ENCODE data around the gene BCKDHA.

The BCKDHA gene

DNA sequence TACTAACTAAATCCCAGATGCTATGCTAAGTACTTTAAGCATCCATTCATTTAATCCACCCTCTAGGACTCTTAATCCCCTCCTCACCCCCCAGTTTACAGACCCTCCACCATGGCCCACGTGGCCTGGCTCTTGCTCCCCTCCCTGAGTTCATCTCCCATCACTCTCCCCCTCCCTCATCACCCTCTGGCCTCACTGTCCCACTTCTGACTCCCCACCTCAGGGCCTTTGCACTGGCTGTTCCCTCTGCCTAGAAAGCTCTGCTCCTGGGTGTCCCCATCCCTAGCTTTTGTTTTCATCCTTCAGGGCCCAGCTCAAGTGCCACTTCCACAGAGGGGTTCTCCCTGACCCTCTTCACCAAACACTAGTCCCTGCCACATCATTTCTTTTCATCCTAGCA, 37.9 kb upstream of the BCKDHA start:
- POLR2A ChIA-PET, result no interaction called here
- 100% methylated on average over 1 of the region's 1 CpG for WGBS (ENCODE audit: insufficient coverage)
- Histone ChIP-seq H3K4me1 (ENCODE audit: control extremely low read depth in 1 of 4, control insufficient read depth in 4 of 4, insufficient read depth in 4 of 4, low read length in 3 of 4) (peaks cover 14 to 53% (median 51%) of the 10 kb centered on the region in 4 experiments), H3K9me3 (ENCODE audit: control extremely low read depth in 1 of 5, control insufficient read depth in 4 of 5, insufficient read depth in 2 of 5, low read depth in 1 of 5, low read length in 4 of 5) (no peaks in the 10 kb centered on the region), H3K27ac (ENCODE audit: insufficient read depth in 1 of 2, low read depth in 1 of 2, low read length in 2 of 2, poor library complexity in 1 of 2, severe bottlenecking in 2 of 2) (no peak overlapping the region), H3K27me3 (replicated peaks in 2 of 5; ENCODE audit: control insufficient read depth in 4 of 5, insufficient read depth in 5 of 5, low read length in 4 of 5) (no peaks in the 10 kb centered on the region), H3K36me3 (ENCODE audit: control insufficient read depth in 4 of 4, insufficient read depth in 4 of 4, low read length in 3 of 4) (peaks cover 2 to 14% (median 4%) of the 10 kb centered on the region in 4 experiments), H3K4me3 (ENCODE audit: control insufficient read depth in 1 of 7, extremely low read depth in 1 of 7, insufficient read depth in 4 of 7, low read depth in 2 of 7, low read length in 6 of 7) (no peak overlapping the region)
- no peak for DNase-seq
- CTCF ChIA-PET, result interaction anchor here (0.8 to 1.2 kb wide), 4 partner anchors 8 to 39 kb away, joined by 3 to 4 read pairs (median 3); no protein-coding TSS in a partner anchor

DNA sequence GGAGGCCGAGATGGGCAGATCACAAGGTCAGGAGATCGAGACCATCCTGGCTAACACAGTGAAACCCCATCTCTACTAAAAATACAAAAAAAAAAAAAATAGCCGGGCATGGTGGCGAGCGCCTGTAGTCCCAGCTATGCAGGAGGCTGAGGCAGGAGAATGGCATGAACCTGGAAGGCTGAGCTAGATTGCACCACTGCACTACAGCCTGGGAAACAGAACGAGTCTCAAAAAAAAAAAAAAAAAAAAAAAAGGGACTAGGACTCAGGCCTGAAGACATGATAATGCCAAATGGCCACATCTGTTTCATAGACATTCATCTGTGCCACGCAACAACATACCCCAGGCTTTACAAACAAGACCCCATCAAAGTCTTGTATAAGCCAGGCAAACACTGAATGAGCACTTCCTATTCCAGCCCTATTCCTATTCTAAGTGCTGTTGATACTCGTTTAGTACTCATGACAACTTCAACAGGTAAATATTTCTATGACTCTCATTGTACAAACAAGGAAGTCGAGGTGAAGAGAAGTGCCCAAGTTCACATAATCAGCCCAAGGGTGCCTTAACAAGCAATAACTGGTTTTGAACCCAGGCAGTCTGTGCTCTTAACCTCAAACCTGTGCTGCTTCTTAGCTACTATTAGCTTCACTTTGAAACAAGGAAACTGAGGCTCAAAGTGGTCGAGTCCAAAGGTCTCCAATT, 35.3 kb upstream of the BCKDHA start:
- POLR2A ChIA-PET, result no interaction called here
- CTCF ChIA-PET, result interaction anchor here (0.6 to 5.9 kb wide), 4 partner anchors 8 to 53 kb away, joined by 3 to 56 read pairs (median 4); partner anchors contain the start of gene TGFB1
- no peak overlapping the region for H3K4me3 ChIP-seq (ENCODE audit: control insufficient read depth in 1 of 7, extremely low read depth in 1 of 7, insufficient read depth in 4 of 7, low read depth in 2 of 7, low read length in 6 of 7)
- H3K9me3 ChIP-seq (ENCODE audit: control extremely low read depth in 1 of 5, control insufficient read depth in 4 of 5, insufficient read depth in 2 of 5, low read depth in 1 of 5, low read length in 4 of 5), result no peaks in the 10 kb centered on the region
- peak in 2 of 3 donors; percentile 24 to 38 for DNase-seq
- peaks cover 9 to 50% (median 43%) of the 10 kb centered on the region in 4 experiments for H3K4me1 ChIP-seq (ENCODE audit: control extremely low read depth in 1 of 4, control insufficient read depth in 4 of 4, insufficient read depth in 4 of 4, low read length in 3 of 4)
- 100% methylated on average over 4 of the region's 10 CpGs for WGBS (ENCODE audit: insufficient coverage)
- H3K36me3 ChIP-seq (ENCODE audit: control insufficient read depth in 4 of 4, insufficient read depth in 4 of 4, low read length in 3 of 4), result peaks cover 0 to 10% (median 4%) of the 10 kb centered on the region in 4 experiments
- H3K27ac ChIP-seq (ENCODE audit: insufficient read depth in 1 of 2, low read depth in 1 of 2, low read length in 2 of 2, poor library complexity in 1 of 2, severe bottlenecking in 2 of 2), result no peak overlapping the region
- no peaks in the 10 kb centered on the region for H3K27me3 ChIP-seq (replicated peaks in 2 of 5; ENCODE audit: control insufficient read depth in 4 of 5, insufficient read depth in 5 of 5, low read length in 4 of 5)

DNA sequence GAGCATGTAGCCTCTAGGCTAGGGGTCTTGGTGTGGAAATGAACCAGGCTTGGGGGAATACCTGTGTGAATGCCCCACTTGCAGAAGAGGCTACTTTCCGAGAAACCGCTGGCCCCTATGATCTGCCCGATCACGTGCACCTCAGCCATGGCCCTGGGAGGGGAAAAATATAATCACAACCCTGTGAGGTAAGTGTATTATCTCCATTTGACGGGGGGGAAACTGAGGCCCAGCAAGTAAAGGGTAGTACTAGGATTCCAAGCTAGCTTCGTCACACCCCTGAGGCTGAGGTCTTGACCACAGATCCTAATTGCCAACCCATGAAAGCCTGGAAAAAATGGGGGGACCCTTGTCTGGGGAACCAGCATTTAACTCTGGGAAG, 34.3 kb upstream of the BCKDHA start:
- 54% methylated on average over 6 of the region's 6 CpGs for WGBS (ENCODE audit: insufficient coverage)
- ChIA-PET POLR2A (interaction anchor here (0.9 to 2.2 kb wide), 3 partner anchors 10 to 40 kb away, joined by 4 to 31 read pairs (median 4); partner anchors contain the start of gene TGFB1), CTCF (interaction anchor here (0.9 to 5.9 kb wide), 7 partner anchors 9 to 727 kb away, joined by 3 to 56 read pairs (median 3); partner anchors contain the start of gene TGFB1)
- Histone ChIP-seq H3K36me3 (ENCODE audit: control insufficient read depth in 4 of 4, insufficient read depth in 4 of 4, low read length in 3 of 4) (peaks cover 0 to 10% (median 4%) of the 10 kb centered on the region in 4 experiments), H3K4me3 (ENCODE audit: control insufficient read depth in 1 of 7, extremely low read depth in 1 of 7, insufficient read depth in 4 of 7, low read depth in 2 of 7, low read length in 6 of 7) (peak overlapping the region; percentile 68 to 93 (median 88)), H3K4me1 (ENCODE audit: control extremely low read depth in 1 of 4, control insufficient read depth in 4 of 4, insufficient read depth in 4 of 4, low read length in 3 of 4) (peaks cover 8 to 51% (median 42%) of the 10 kb centered on the region in 4 experiments), H3K9me3 (ENCODE audit: control extremely low read depth in 1 of 5, control insufficient read depth in 4 of 5, insufficient read depth in 2 of 5, low read depth in 1 of 5, low read length in 4 of 5) (no peaks in the 10 kb centered on the region), H3K27ac (ENCODE audit: insufficient read depth in 1 of 2, low read depth in 1 of 2, low read length in 2 of 2, poor library complexity in 1 of 2, severe bottlenecking in 2 of 2) (peak overlapping the region; percentile 100), H3K27me3 (replicated peaks in 2 of 5; ENCODE audit: control insufficient read depth in 4 of 5, insufficient read depth in 5 of 5, low read length in 4 of 5) (no peaks in the 10 kb centered on the region)
- DNase-seq, result no peak

DNA sequence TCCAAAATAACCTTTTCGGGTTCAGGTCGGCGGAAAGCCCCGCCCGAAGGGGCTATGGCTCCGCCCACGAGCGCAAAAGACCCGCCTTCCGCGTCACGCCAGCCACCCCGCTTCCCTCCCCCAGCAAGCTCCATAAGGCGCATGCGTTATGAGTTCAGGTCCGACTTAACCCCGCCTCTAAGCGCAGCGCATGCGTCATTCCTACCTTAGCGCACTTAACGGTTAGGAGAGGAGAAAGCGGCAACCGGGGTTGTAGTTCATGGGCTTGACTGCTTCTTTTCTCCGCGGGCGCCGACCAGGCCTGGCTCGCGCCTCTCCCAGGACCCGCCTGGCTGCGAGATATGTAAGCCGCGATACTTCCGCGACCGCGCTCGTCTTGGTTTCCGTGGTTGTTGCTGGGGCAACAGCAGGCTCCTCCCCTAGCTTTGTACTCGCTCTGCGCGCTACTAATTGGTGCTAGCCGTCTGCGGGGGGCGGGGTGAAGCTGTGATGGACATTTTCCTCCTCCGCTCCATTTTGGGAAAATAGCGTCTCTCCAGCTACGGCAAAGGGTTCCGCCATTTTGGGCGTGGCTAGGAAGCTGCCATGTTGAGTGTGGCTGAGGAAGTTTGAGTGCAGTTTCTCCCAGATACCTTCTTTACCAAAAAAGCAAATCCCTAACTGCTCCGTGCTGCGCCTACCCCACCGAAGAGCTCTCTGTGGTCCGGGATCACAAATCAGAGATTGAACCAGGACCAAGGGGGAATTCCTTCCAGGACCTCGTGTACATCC, 33.7 kb upstream of the BCKDHA start, which contains the start of gene B9D2:
TSS of gene B9D2 (minus strand) at position 397 of the 771 bp plus-strand sequence. CDS start 630 bp downstream, outside the sequence.
- peak within 1 kb of the TSS; percentile 100 for H3K27ac ChIP-seq (ENCODE audit: insufficient read depth in 1 of 2, low read depth in 1 of 2, low read length in 2 of 2, poor library complexity in 1 of 2, severe bottlenecking in 2 of 2)
- DNase-seq, result peak; percentile 99 to 100 (median 99)
- H3K27me3 ChIP-seq (replicated peaks in 2 of 5; ENCODE audit: control insufficient read depth in 4 of 5, insufficient read depth in 5 of 5, low read length in 4 of 5), result no peaks in the 10 kb centered on the region
- peak within 1 kb of the TSS; percentile 68 to 93 (median 88) for H3K4me3 ChIP-seq (ENCODE audit: control insufficient read depth in 1 of 7, extremely low read depth in 1 of 7, insufficient read depth in 4 of 7, low read depth in 2 of 7, low read length in 6 of 7)
- no peaks in the 10 kb centered on the region for H3K9me3 ChIP-seq (ENCODE audit: control extremely low read depth in 1 of 5, control insufficient read depth in 4 of 5, insufficient read depth in 2 of 5, low read depth in 1 of 5, low read length in 4 of 5)
- ChIA-PET CTCF (interaction anchor here (0.9 to 5.9 kb wide), 8 partner anchors 9 to 727 kb away, joined by 3 to 56 read pairs (median 3); partner anchors contain the start of genes TGFB1 and TMEM91), POLR2A (interaction anchor here (0.9 to 2.2 kb wide), 3 partner anchors 11 to 40 kb away, joined by 4 to 31 read pairs (median 4); partner anchors contain the start of gene TGFB1)
- H3K36me3 ChIP-seq (ENCODE audit: control insufficient read depth in 4 of 4, insufficient read depth in 4 of 4, low read length in 3 of 4), result peaks cover 0 to 10% (median 4%) of the 10 kb centered on the region in 4 experiments
- peaks cover 8 to 54% (median 46%) of the 10 kb centered on the region in 4 experiments for H3K4me1 ChIP-seq (ENCODE audit: control extremely low read depth in 1 of 4, control insufficient read depth in 4 of 4, insufficient read depth in 4 of 4, low read length in 3 of 4)
- WGBS (ENCODE audit: insufficient coverage), result under 1% methylated on average over 43 of the region's 56 CpGs

DNA sequence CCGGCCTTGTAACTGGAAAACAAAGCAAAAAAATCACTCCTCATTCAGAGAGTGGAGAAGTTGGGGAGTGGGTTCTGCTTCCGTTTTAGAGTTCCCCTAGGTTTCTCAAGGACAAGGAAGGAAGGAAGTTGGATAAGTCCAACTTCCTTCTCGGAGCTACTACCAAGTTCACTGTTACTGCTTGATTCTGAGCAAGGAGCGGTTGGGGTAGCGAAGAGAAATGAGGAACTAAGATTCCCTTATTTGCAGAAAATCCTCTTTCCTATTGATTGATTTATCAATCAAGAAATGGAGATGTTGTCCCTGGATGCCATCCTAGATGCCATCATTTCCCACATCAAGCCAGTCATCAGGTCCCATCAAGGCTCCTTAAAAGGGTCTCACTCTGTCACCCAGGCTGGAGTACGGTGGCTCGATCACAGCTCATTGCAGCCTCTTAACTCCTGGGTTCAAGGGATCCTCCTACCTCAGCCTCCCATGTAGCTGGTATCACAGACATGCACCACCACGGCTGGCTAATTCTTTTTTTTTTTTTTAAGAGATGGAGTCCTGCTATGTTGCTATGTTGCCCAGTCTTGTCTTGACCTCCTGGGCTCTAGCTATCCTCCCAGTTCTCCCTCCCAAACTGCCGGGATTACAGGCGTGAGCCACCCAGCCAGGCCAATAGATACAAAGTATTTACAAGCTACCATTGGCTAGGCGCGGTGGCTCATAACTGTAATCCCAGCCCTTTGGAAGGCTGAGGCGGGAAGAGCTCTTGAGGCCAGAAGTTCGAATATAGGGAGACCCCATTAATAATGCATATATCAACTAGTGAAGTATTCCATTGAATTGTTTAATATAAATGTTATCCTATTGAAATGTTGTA, 32.9 kb upstream of the BCKDHA start:
- DNase-seq, result peak in 2 of 3 donors; percentile 71 to 80
- Histone ChIP-seq H3K9me3 (ENCODE audit: control extremely low read depth in 1 of 5, control insufficient read depth in 4 of 5, insufficient read depth in 2 of 5, low read depth in 1 of 5, low read length in 4 of 5) (no peaks in the 10 kb centered on the region), H3K4me3 (ENCODE audit: control insufficient read depth in 1 of 7, extremely low read depth in 1 of 7, insufficient read depth in 4 of 7, low read depth in 2 of 7, low read length in 6 of 7) (peak overlapping the region; percentile 68 to 93 (median 88)), H3K27ac (ENCODE audit: insufficient read depth in 1 of 2, low read depth in 1 of 2, low read length in 2 of 2, poor library complexity in 1 of 2, severe bottlenecking in 2 of 2) (peak overlapping the region; percentile 100), H3K36me3 (ENCODE audit: control insufficient read depth in 4 of 4, insufficient read depth in 4 of 4, low read length in 3 of 4) (peaks cover 0 to 9% (median 4%) of the 10 kb centered on the region in 4 experiments), H3K4me1 (ENCODE audit: control extremely low read depth in 1 of 4, control insufficient read depth in 4 of 4, insufficient read depth in 4 of 4, low read length in 3 of 4) (peaks cover 8 to 58% (median 46%) of the 10 kb centered on the region in 4 experiments), H3K27me3 (replicated peaks in 2 of 5; ENCODE audit: control insufficient read depth in 4 of 5, insufficient read depth in 5 of 5, low read length in 4 of 5) (no peaks in the 10 kb centered on the region)
- ChIA-PET POLR2A (interaction anchor here (0.8 to 2.2 kb wide), 2 partner anchors 11 to 43 kb away, joined by 6 to 31 read pairs; partner anchors contain the start of gene TGFB1), CTCF (interaction anchor here (1.0 to 5.9 kb wide), 7 partner anchors 8 to 229 kb away, joined by 3 to 56 read pairs (median 4); partner anchors contain the start of genes TGFB1 and TMEM91)
- 67% methylated on average over 3 of the region's 14 CpGs for WGBS (ENCODE audit: insufficient coverage)

DNA sequence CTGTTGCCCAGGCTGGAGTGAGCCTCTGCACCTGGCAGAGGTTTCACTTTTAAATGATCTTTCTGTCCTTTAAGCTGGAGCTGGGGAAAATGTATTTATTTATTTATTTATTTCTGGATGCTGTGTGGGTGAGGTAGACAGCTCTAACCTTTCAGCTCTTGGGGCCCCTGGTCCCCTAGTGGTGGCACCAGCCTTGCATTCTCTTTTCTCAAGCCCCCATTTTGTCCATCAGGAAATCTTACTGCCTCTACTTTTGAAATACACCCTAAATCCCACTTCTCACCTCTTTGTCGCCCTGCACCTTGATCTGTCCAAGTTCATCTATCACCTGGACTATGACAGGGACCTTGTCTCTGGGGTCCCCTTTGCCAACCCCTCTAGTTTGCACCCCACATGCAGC, 31.5 kb upstream of the BCKDHA start:
- peak; percentile 34 to 63 (median 54) for DNase-seq
- H3K4me3 ChIP-seq (ENCODE audit: control insufficient read depth in 1 of 7, extremely low read depth in 1 of 7, insufficient read depth in 4 of 7, low read depth in 2 of 7, low read length in 6 of 7), result no peak overlapping the region
- peaks cover 8 to 58% (median 46%) of the 10 kb centered on the region in 4 experiments for H3K4me1 ChIP-seq (ENCODE audit: control extremely low read depth in 1 of 4, control insufficient read depth in 4 of 4, insufficient read depth in 4 of 4, low read length in 3 of 4)
- ChIA-PET CTCF (interaction anchor here (0.7 to 5.9 kb wide), 6 partner anchors 11 to 446 kb away, joined by 3 to 56 read pairs (median 4); partner anchors contain the start of genes TGFB1 and TMEM91), POLR2A (no interaction called here)
- WGBS (ENCODE audit: insufficient coverage), result 100% methylated on average over 1 of the region's 1 CpG
- H3K36me3 ChIP-seq (ENCODE audit: control insufficient read depth in 4 of 4, insufficient read depth in 4 of 4, low read length in 3 of 4), result peaks cover 0 to 2% (median under 1%) of the 10 kb centered on the region in 4 experiments
- no peaks in the 10 kb centered on the region for H3K9me3 ChIP-seq (ENCODE audit: control extremely low read depth in 1 of 5, control insufficient read depth in 4 of 5, insufficient read depth in 2 of 5, low read depth in 1 of 5, low read length in 4 of 5)
- no peaks in the 10 kb centered on the region for H3K27me3 ChIP-seq (replicated peaks in 2 of 5; ENCODE audit: control insufficient read depth in 4 of 5, insufficient read depth in 5 of 5, low read length in 4 of 5)
- peak overlapping the region in 1 of 2 experiments; percentile 88 for H3K27ac ChIP-seq (ENCODE audit: insufficient read depth in 1 of 2, low read depth in 1 of 2, low read length in 2 of 2, poor library complexity in 1 of 2, severe bottlenecking in 2 of 2)
